Activated CD4-positive, alpha-beta T cell treated with anti-CD3 and anti-CD28 coated beads for 48 hours (primary cell): Measurements from ENCODE around the gene ACOX2.
A peak's percentile ranks its signal among the peaks of the same experiment; 100 is the strongest.

Experiments used
- DNase-seq: peaks from one replicate; pipeline ENCODE4 v3.0.0-alpha.2; 2020

ACOX2 gene

GRCh38 chr3:58471025-58471887, 65.7 kb downstream of the ACOX2 start:
- peak; percentile 73 for DNase-seq

GRCh38 chr3:58470363-58471024, 66.5 kb downstream of the ACOX2 start:
- no peak for DNase-seq

DNA sequence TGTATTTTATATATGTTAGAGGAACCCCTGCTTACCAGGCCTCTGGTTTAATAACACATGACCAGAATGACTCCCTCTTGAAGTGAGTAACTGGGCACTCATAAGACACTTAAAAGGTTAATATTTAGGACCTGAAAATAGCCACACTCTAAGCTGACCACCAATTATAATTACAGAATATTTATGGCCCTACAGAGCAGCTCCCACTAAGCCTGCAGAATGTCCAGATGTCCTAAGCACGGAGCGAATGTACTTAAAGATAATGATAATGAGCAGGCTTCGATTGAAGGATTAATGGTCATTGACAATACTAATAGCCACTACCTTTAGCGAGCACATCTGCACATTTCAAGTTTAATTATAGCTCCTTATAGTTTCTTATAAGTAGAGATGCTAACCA, 67.9 kb downstream of the ACOX2 start:
- no peak for DNase-seq

- DNase-seq, result no peak
Measured at GRCh38 chr3:58466899-58467563, 70.0 kb downstream of the ACOX2 start.

GRCh38 chr3:58464866-58465265, 72.1 kb downstream of the ACOX2 start:
- DNase-seq, result peak; percentile 49

- no peak for DNase-seq
Measured at GRCh38 chr3:58463942-58464271, 73.1 kb downstream of the ACOX2 start.

DNA sequence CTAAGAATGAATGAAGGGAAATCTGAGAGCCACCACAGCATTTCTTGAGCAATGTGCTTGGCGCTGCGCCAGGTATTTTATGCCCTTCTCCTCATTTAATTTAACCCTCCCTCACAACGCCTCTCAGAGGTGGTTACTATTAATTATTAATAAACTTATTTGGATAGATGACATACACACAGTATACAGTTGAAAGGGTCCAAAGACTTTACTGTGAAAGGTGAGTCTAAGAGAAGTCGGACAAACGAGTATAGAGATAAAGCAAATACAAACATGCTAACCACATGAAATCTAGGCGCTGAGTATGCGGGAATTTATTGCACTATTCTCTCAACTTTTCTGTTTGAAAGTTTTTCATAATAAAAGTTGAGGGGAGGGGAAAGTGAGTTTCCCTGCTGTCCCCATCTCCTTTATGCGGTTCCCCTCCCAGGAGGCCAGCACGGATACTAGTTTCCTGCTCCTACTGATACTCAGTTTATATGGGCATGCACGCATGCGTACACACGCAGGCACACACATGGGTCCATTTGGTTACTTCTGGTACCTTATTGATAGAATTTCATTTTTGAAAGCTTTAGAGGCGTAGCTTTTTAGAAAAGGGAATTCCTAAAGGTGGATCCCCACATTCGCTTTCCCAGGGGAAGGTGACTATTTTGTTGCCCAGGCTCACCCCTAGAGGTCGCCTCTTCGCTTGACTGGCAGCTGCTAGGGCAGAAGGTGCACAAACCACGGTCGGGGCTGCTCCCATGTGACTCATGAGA, 73.6 kb downstream of the ACOX2 start:
- DNase-seq, result peak; percentile 89

DNA sequence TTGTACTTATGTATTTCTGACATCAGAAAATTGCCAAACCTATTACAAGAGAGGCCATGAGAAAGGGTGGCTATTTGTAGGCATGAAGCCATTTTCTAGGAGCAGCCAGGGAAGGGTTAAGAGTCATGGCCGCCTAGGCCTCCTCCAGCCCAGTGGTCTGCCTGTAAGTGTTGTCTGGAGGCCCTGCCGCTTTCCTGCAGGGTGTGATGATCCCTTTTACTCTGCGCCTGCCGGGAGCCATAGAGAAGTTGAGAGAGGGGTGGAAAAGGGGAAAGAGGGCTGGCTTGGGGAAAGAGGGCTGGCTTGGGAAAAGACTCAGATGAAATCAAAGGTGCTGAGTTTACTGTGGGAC, 74.2 kb downstream of the ACOX2 start:
- DNase-seq, result no peak

DNA sequence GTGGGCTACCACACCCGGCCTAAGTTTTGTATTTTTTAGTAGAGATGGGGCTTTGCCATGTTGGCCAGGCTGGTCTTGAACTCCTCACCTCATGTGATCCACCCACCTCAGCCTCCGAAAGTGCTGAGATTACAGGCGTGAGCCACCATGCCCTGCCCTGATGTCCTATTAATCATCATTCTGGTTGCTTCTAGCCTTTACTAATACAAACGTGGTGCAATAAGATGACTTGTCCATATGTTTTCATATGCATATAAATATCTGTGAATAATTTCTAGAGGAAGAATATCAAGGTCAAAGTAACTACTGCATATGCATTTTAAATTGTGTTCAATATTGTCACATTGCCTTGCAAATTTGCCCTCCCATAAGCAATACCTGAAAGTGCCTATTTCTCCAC, 77.8 kb downstream of the ACOX2 start:
- DNase-seq, result no peak
